ENCODE measurements around the gene COCH.
"Not testable (repeated sequence)": the region's sequence is repeated elsewhere in the genome, so short reads cannot be mapped to it uniquely, and the experiment has no call there.

Gene COCH

GRCh38 chr14:30921305-30921704 is 46.9 kb downstream of the COCH start:
- no peak for DNase-seq (ENCODE audit: extremely low read depth in 1 of 2, low read depth in 1 of 2)

GRCh38 chr14:30921788-30922187 is 47.4 kb downstream of the COCH start:
- DNase-seq (ENCODE audit: extremely low read depth in 1 of 2, low read depth in 1 of 2), result no peak

- DNase-seq (ENCODE audit: extremely low read depth in 1 of 2, low read depth in 1 of 2), result no peak
Measured at GRCh38 chr14:30925254-30925653, 50.9 kb downstream of the COCH start.

- DNase-seq (ENCODE audit: extremely low read depth in 1 of 2, low read depth in 1 of 2), result no peak
Measured at GRCh38 chr14:30928462-30928861, 54.1 kb downstream of the COCH start.

GRCh38 chr14:30933937-30934336 is 59.6 kb downstream of the COCH start:
- not testable (repeated sequence) for DNase-seq (ENCODE audit: extremely low read depth in 1 of 2, low read depth in 1 of 2)

GRCh38 chr14:30935445-30935844 is 61.1 kb downstream of the COCH start:
- DNase-seq (ENCODE audit: extremely low read depth in 1 of 2, low read depth in 1 of 2), result no peak

GRCh38 chr14:30938617-30939016 is 64.3 kb downstream of the COCH start:
- no peak for DNase-seq (ENCODE audit: extremely low read depth in 1 of 2, low read depth in 1 of 2)

Data from stimulated activated CD8-positive, alpha-beta memory T cell treated with anti-CD3 and anti-CD28 coated beads, Interleukin-7, amount 100 ng/mL, for 48 hours (primary cell).